Activated naive CD4-positive, alpha-beta T cell (primary cell): ENCODE measurements around the gene PHF12.

Source experiments
- DNase-seq, 4 experiments: peaks; one replicate each; lab custom pipeline; 2025; lab: John Stamatoyannopoulos, UW

Gene PHF12

GRCh38 chr17:28858801-28859355, 92.4 kb downstream of the PHF12 start:
- DNase-seq = no peak

GRCh38 chr17:28857905-28858800, 93.2 kb downstream of the PHF12 start:
- DNase-seq = no peak

DNA sequence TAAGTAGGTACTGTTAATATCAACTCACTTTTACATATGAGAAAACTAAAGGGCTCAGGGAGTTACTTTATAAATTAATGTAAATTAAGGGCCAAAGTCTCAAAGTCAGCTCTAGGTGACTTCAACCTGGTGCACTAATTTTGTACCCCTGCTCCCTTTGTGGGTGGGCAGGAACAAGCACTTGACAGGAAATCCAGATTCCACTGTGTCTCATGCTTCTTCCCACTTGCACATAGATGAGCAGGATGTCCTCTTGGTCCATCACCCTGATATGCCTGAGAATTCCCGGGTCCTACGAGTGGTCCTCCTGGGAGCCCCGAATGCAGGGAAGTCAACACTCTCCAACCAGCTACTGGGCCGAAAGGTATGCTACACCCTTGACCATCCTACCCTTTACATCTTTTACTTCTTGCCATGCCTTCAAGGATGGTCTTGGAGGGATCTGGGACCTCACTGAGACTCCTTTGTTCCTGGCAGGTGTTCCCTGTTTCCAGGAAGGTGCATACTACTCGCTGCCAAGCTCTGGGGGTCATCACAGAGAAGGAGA, 95.2 kb downstream of the PHF12 start:
- no peak for DNase-seq

DNA sequence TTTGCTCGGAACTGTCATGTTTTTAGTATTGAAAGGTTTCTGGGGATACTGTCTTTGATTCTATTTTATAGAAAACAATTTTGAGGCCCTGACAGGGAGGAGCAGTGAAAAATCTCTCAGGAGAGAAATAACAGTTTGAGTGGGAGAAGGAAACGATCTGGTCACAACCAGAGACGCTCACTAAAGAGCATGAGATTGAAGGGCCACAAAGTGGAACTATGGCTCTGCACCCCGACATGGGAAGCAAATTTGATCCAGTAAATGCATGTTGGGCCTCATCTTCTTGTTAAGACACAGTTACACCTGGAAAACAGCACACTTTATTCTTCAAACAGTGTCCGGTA, 96.0 kb downstream of the PHF12 start:
- DNase-seq = no peak
